ENCODE measurements around the gene RNASEL.

Gene RNASEL

GRCh38 chr1:182626527-182626926 is 37.5 kb upstream of the RNASEL start:
- no peak for TF ChIP-seq CTCF (conservative IDR thresholded peaks at IDR 0.05)
- TF ChIP-seq ZFX (IDR thresholded peaks at IDR 0.05) = no peak

GRCh38 chr1:182625719-182626504 is 36.9 kb upstream of the RNASEL start:
- TF ChIP-seq ZFX (IDR thresholded peaks at IDR 0.05) (no peak), CTCF (conservative IDR thresholded peaks at IDR 0.05) (no peak)
- no peak overlapping the region for H3K27ac ChIP-seq

More at GRCh38 chr1:182626527-182626926, 37.5 kb upstream of the RNASEL start:
- H3K27ac ChIP-seq = no peak overlapping the region

- no peak for TF ChIP-seq ZFX (IDR thresholded peaks at IDR 0.05)
- no peak for TF ChIP-seq CTCF (conservative IDR thresholded peaks at IDR 0.05)
- H3K27ac ChIP-seq = no peak overlapping the region
Measured at GRCh38 chr1:182625024-182625423, 36.0 kb upstream of the RNASEL start.

DNA sequence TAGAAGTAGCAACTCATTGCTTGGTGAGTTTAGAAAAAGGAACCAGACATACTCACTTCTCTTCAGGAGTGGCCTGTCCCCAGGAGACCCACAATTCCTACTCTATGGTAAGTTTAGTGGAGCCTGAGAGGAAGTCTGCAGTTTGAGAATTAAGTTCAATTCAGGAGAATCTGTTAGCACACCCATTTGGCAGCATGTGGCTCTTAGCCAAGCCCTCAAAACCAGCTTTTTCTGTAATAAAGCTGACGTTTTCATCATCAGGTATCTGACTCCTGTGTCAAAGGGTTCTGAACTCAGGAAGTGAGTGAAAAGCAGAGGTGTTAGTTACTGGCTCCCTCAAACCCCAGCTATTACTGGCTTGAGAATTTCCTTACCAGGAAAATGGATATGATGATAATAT is 35.5 kb upstream of the RNASEL start:
- TF ChIP-seq ZFX (IDR thresholded peaks at IDR 0.05) = no peak
- no peak for TF ChIP-seq CTCF (conservative IDR thresholded peaks at IDR 0.05)
- H3K27ac ChIP-seq = peak overlapping the region; percentile 39; the same call in 1 of the 2 replicates

DNA sequence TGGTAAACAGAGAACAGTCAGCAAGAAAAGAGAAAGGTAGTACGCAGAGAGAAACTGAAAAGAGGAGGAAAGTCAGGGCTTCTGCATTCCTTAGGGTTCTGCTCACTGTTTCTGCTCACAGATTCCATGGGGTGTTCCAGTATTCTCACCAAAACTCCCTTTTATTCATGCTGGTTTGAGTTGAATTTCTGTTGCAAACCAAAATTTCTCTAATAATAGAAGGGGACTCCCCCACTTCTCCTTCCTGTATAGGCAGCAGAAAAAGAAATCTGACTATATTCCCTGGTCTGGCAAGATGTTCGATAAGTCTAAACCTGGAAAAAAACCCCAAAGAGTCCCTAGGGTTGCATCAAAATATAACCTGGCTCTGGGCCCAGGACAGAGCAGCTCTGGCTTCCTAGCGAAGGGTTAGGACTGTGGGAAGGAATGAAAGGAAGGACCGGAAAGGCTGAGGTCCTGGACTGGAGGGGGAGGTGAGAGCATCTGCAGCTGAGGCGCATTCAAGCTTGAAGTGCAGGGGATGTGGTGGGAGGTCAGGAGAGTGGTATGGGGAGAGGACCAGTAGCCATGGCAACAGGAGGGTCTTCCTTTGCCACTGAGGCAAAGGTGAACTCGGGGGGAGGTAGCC is 34.0 kb upstream of the RNASEL start:
- TF ChIP-seq CTCF (conservative IDR thresholded peaks at IDR 0.05) = no peak
- TF ChIP-seq ZFX (IDR thresholded peaks at IDR 0.05) = no peak
- no peak overlapping the region for H3K27ac ChIP-seq

GRCh38 chr1:182621906-182622305 is 32.9 kb upstream of the RNASEL start:
- TF ChIP-seq ZFX (IDR thresholded peaks at IDR 0.05) = no peak
- H3K27ac ChIP-seq = no peak overlapping the region

GRCh38 chr1:182620924-182621585 is 32.0 kb upstream of the RNASEL start:
- no peak for TF ChIP-seq ZFX (IDR thresholded peaks at IDR 0.05)
- TF ChIP-seq CTCF (conservative IDR thresholded peaks at IDR 0.05) = no peak
- H3K27ac ChIP-seq = no peak overlapping the region

All from C4-2B (cell line).